Activated CD8-positive, alpha-beta T cell treated with anti-CD3 and anti-CD28 coated beads for 36 hours (primary cell): Measurements from ENCODE around the gene PRPS2. TPM values are rescaled to one million over a fixed set of nuclear protein-coding genes. Genes with fewer than 3 reads are reported as not detected.
A peak's percentile ranks its signal among the peaks of the same experiment; 100 is the strongest.

Source experiments
- ATAC-seq: fragments of 200-7000 bp; cut with Tn5 transposase; one replicate; pipeline ENCODE4 v1.10.0; 2021; ENCODE audit warnings: mild to moderate bottlenecking, moderate library complexity
- CTCF ChIA-PET: fragments of 350-600 bp; sonication (Branson Sonifier 250); formaldehyde crosslinking; loops from one replicate; lab custom pipeline; 2021; ENCODE audit warnings: antibody characterized with exemption; lab: Charles Lee
- POLR2A ChIA-PET: fragments of 350-600 bp; sonication (Branson Sonifier 250); formaldehyde crosslinking; loops from one replicate; lab custom pipeline; 2021; ENCODE audit warnings: antibody characterized with exemption; lab: Charles Lee
- DNase-seq: peaks from one replicate; pipeline ENCODE4 v3.0.0-alpha.2; 2020
- H3K27ac Mint-ChIP-seq: one replicate; pipeline ENCODE4 v1.8.0; 2021; ENCODE audit warnings: mild to moderate bottlenecking, mixed read lengths
- H3K27me3 Mint-ChIP-seq: one replicate; pipeline ENCODE4 v1.8.0; 2021; ENCODE audit warnings: mixed read lengths
- H3K36me3 Mint-ChIP-seq: one replicate; pipeline ENCODE4 v1.8.0; 2021; ENCODE audit warnings: low read depth, mixed read lengths
- H3K4me1 Mint-ChIP-seq: one replicate; pipeline ENCODE4 v1.8.0; 2021; ENCODE audit warnings: low read depth, mixed read lengths
- H3K4me3 Mint-ChIP-seq: one replicate; pipeline ENCODE4 v1.8.0; 2021; ENCODE audit warnings: mild to moderate bottlenecking, moderate library complexity, mixed read lengths
- H3K9me3 Mint-ChIP-seq: one replicate; pipeline ENCODE4 v1.8.0; 2021; ENCODE audit warnings: mixed read lengths
- CTCF ChIP-seq: fragments of 200-600 bp; IDR thresholded peaks from one replicate; pipeline ENCODE4 v1.8.0; 2022; ENCODE audit warnings: antibody characterized with exemption, mild to moderate bottlenecking
- intact Hi-C: fragments of 100-400 bp; cut with micrococcal nuclease; formaldehyde crosslinking; loops from one replicate; pipeline ENCODE4 v1.10.0; 2022
- total RNA-seq, 2 experiments: library from RNA; stranded (reverse); gene quantifications; one replicate each; pipeline ENCODE4 v1.2.3, GENCODE V29; 2021

PRPS2 gene
- total RNA-seq, 2 experiments from 2014 or later: 110 to 114 TPM

DNA sequence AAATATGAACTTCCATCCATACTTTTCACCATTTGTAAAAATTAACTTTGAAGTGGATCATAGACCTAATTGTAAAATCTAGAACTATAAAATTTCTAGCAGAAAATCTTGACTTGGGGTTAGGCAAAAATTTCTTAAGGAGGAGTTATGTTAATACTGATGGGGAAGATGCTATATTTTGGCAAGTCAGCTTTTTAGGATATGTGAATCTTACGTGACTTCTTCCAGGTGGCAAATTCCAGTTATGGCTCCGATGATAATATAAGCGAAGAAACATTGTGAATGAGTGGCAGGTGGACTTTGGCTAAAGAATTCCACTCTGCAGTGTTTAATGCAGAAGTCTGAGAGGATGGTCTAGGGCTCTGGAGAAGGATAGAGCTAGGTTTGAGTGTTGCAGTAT, 1.5 kb downstream of the PRPS2 start:
- ChIA-PET POLR2A (interaction anchor here (0.7 to 3.0 kb wide), 2 partner anchors 10 to 13 kb away, joined by 4 to 17 read pairs; no protein-coding TSS in a partner anchor), CTCF (interaction anchor here (1.0 to 4.1 kb wide), 5 partner anchors 12 to 101 kb away, joined by 3 to 35 read pairs (median 4); no protein-coding TSS in a partner anchor)
- H3K27me3 Mint-ChIP-seq: no peaks in the 10 kb centered on the region
- H3K27ac Mint-ChIP-seq: peak overlapping the region; percentile 77
- ATAC-seq (no peak), DNase-seq (no peak)
- H3K9me3 Mint-ChIP-seq: no peaks in the 10 kb centered on the region
- peaks cover 27% of the 10 kb centered on the region for H3K4me1 Mint-ChIP-seq
- TF ChIP-seq CTCF: no peak
- peaks cover 31% of the 10 kb centered on the region for H3K36me3 Mint-ChIP-seq
- peak overlapping the region; percentile 82 for H3K4me3 Mint-ChIP-seq
- intact Hi-C loops: no loop called here

GRCh38 chrX:12794654-12795053, 3.4 kb downstream of the PRPS2 start:
- no peak for ATAC-seq
- TF ChIP-seq CTCF: no peak
- no peak for DNase-seq
- no peak overlapping the region for H3K4me3 Mint-ChIP-seq
- H3K36me3 Mint-ChIP-seq: peaks cover 43% of the 10 kb centered on the region
- no peaks in the 10 kb centered on the region for H3K9me3 Mint-ChIP-seq
- H3K27me3 Mint-ChIP-seq: no peaks in the 10 kb centered on the region
- peaks cover 29% of the 10 kb centered on the region for H3K4me1 Mint-ChIP-seq
- POLR2A ChIA-PET: no interaction called here
- CTCF ChIA-PET: interaction anchor here (0.9 to 1.4 kb wide), 2 partner anchors 24 to 97 kb away, joined by 3 to 6 read pairs; no protein-coding TSS in a partner anchor
- intact Hi-C loops: no loop called here
- H3K27ac Mint-ChIP-seq: no peak overlapping the region

DNA sequence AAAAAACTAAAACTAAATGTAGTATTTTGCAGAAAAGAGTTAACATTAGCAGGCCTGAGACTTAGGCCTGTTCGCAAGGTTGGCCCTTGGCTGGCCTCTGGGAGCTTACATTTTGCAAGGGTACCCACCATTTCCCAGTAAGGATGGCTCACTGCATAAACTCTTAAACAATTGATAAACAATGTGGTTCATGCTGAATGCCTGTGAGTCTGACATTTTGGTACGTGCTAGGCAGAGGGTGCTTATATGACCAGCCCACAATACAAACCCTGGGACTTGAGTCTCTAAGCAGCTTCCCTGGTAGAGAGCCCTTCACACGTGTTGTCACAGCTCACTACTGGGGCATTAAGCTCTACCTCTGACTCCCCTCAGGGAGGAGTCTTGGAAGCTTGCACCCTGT, 7.4 kb downstream of the PRPS2 start:
- Mint-ChIP-seq H3K27me3 (no peaks in the 10 kb centered on the region), H3K4me3 (no peak overlapping the region), H3K27ac (no peak overlapping the region), H3K36me3 (peaks cover 56% of the 10 kb centered on the region), H3K4me1 (peaks cover 25% of the 10 kb centered on the region), H3K9me3 (no peaks in the 10 kb centered on the region)
- no peak for DNase-seq
- no peak for ATAC-seq
- TF ChIP-seq CTCF: no peak
- intact Hi-C loops: no loop called here
- ChIA-PET CTCF (interaction anchor here (1.2 to 1.8 kb wide), 2 partner anchors 16 to 27 kb away, joined by 3 to 9 read pairs; no protein-coding TSS in a partner anchor), POLR2A (no interaction called here)

- CTCF ChIA-PET: interaction anchor here (1.2 kb wide), 1 partner anchor 16 kb away, joined by 3 read pairs; no protein-coding TSS in a partner anchor
- no peak for DNase-seq
- H3K4me1 Mint-ChIP-seq: peaks cover 21% of the 10 kb centered on the region
- H3K27ac Mint-ChIP-seq: no peak overlapping the region
- no peaks in the 10 kb centered on the region for H3K9me3 Mint-ChIP-seq
- H3K36me3 Mint-ChIP-seq: peaks cover 53% of the 10 kb centered on the region
- no peak for TF ChIP-seq CTCF
- POLR2A ChIA-PET: no interaction called here
- no peak for ATAC-seq
- intact Hi-C loops: no loop called here
- H3K27me3 Mint-ChIP-seq: no peaks in the 10 kb centered on the region
- H3K4me3 Mint-ChIP-seq: no peak overlapping the region
These were observed 7.9 kb downstream of the PRPS2 start for GRCh38 chrX:12799118-12799517.

DNA sequence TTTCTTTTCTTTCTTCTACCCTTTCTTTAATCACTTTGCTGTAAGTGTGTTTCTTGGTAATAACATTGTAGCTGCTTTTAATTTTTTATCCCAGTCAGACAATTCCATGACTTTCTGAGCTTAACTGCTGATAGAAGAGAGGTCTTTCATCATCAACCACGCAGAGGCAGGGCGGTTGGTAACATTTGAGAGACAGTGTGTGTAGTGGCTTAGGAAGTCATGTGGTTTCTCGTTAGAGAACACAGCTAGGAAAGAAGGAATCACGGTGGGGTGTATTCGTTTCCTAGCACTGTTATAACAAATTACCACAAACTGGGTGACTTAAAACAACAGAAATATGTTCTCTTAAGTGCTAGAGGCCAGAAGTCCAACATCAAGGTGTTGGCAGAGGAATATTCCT, 11.5 kb downstream of the PRPS2 start:
- peak; percentile 9 for DNase-seq
- intact Hi-C loops: no loop called here
- Mint-ChIP-seq H3K4me3 (no peak overlapping the region), H3K27me3 (no peaks in the 10 kb centered on the region), H3K36me3 (peaks cover 47% of the 10 kb centered on the region), H3K27ac (peak overlapping the region; percentile 89), H3K9me3 (no peaks in the 10 kb centered on the region), H3K4me1 (peaks cover 19% of the 10 kb centered on the region)
- ChIA-PET POLR2A (interaction anchor here (2.9 kb wide), 1 partner anchor 10 kb away, joined by 17 read pairs; no protein-coding TSS in a partner anchor), CTCF (interaction anchor here (1.5 to 2.8 kb wide), 4 partner anchors 11 to 101 kb away, joined by 5 to 15 read pairs (median 8); no protein-coding TSS in a partner anchor)
- peak; percentile 53 for ATAC-seq
- TF ChIP-seq CTCF: no peak
